Left renal pelvis (tissue), 4 donors: ENCODE measurements around the gene ANK3. TPM values are rescaled to one million over a fixed set of nuclear protein-coding genes. Genes with fewer than 3 reads are reported as not detected.

Source experiments
- DNase-seq, 4 donors: peaks; one replicate each; pipeline ENCODE4 v3.0.0-alpha.2; 2013; ENCODE audit warnings: low read depth in 4 of 4, low spot score in 3 of 4
- polyA plus RNA-seq, 4 donors: library from polyadenylated mRNA; unstranded; fragments of 120-200 nt; gene quantifications; one replicate each; pipeline ENCODE4 v1.2.1, GENCODE V29; 2013; ENCODE audit not compliant: insufficient read length in 4 of 4

ANK3 gene
- polyA plus RNA-seq, 4 donors, result 36.8 to 150 (median 136) TPM

DNA sequence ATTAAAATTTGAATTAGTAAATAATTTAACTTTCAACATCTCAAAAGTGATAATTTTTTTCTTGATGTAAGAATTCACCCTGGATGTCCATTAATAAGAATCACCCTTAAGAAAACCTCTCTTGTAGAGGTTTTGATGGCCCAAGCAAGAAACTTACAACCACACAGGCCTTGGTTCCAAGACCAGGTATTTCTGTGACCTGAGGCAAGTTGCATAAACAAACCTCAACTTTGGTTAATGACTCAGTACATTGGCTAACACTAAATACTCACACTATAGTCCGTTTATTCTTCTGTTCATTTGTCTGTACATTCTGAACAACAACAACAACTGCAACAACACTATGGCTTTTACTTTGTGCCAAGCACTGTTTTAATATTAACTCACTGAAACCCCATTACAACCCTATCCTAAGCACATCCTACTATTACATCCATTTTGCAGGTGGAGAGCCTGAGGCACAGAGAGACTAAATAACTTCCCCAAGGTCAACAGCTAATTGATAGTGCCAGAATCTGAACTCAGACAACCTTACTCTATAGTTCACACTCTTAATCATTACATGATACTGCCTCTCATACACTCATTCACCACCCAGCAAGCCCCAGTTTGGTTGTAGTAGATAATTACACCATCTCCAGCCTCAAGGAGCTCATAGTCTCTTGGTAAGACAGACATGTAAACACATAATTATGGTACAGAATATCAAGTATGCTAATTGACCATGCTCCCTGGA, 6.6 kb downstream of the ANK3 start:
- DNase-seq, result no peak

DNA sequence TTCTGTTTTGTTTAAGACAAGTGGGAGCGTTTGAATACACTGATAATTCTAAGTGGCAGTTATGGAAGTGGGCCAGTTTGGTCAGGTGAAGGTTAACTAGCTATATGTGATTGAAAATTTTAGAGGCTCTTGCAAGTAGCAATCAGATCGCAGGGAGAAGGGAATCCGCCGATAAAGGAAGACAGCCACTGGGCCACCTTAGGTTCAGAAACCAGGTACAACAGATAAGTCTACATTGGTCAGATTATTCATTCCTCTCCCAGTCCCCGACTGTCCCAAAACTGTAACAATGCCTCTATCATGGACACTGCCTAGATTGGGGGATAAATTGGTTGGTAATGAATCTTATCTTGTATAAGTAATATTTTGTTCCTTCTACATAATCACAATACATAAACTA, 8.9 kb downstream of the ANK3 start:
- no peak for DNase-seq

DNA sequence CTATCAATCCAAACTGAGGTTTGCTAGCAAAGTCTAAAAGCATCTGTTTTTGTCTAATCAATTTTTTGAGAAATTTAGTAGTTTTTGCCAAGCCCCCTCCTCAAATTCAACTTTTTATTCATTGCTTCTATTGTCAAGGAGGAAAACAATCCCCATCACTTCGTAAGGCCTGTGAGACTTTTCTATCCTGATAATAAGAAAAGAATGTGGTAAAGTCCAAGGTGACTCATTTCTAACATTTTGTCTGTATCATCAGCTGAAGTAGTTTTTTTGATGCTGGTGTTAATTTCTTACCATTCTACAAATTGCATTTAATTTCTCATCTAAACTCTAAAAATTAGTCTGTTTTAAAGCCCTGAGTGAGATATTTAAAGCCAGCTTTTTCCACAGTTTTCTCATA, 11.7 kb downstream of the ANK3 start:
- DNase-seq, result no peak

GRCh38 chr10:60377042-60377352, 12.7 kb downstream of the ANK3 start:
- no peak for DNase-seq

- DNase-seq, result no peak
Measured at GRCh38 chr10:60376221-60377041, 13.2 kb downstream of the ANK3 start.

GRCh38 chr10:60375293-60376004, 14.2 kb downstream of the ANK3 start:
- no peak for DNase-seq

GRCh38 chr10:60374836-60375235, 14.8 kb downstream of the ANK3 start:
- DNase-seq, result no peak

DNA sequence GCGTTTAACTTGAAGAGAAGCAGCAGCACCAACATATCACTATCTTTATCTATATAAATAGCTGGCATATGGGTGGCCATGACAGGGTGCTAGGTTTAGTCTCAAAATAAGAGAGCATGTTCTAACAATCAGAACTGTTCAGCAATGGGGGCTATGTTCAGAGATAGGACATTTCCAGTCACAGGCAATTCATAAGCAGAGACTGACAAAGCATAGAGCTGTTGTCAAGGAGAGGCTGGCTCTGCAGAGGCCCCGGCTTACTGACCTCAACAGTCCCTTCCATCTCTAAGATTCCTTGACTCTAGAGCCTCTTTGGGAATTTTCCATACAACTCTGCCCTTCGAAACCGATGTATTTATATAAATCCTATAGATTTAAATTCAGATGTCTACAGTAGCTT, 17.2 kb downstream of the ANK3 start:
- no peak for DNase-seq

DNA sequence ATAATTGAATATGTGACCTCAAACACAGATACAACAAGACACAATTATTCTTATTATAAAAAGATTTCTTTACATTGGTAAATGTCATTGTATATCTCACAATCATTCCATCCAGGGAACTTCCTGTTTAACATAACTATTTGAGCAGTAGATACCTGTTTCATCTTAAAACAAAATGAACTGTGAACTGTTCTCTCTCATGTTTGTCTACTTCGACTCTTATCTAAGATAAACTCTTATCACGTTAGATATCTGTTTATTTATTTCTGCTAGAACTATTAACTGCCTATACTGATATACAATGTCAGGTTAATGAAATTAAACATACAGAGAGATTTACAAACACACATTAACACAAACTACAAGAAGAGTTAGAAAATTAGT, 20.1 kb downstream of the ANK3 start:
- no peak for DNase-seq

DNA sequence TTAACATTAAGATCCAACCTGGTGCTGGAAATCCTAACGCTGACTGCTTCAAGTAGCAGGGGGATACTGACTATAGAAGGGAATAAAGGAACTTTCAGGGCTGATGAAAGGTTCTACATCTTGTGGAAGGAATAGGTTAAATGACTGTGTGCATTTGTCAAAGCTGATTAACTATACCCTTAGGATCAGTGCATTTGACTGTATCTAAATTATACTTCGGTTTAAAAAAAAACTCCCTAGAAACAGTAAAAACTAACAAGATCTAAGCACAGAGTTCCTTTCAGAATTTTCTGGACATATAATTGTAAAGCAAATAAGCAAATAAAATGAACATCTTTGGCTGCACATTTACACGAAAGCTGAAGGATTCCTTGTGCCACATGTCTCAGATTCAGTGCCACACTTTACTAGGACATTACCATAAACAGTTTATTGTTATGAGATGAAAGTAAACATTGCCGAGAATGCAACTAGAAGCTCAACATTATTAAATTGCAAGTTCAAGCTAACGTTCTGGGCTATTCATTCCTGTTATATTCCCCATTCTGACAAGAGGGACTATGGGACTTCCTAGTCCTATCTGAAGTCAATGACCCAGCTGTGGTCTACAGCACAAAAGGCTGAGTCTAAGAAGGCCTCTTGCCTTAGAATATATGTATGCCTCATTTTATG, 20.7 kb downstream of the ANK3 start:
- no peak for DNase-seq

GRCh38 chr10:60367901-60368300, 21.8 kb downstream of the ANK3 start:
- DNase-seq, result no peak

DNA sequence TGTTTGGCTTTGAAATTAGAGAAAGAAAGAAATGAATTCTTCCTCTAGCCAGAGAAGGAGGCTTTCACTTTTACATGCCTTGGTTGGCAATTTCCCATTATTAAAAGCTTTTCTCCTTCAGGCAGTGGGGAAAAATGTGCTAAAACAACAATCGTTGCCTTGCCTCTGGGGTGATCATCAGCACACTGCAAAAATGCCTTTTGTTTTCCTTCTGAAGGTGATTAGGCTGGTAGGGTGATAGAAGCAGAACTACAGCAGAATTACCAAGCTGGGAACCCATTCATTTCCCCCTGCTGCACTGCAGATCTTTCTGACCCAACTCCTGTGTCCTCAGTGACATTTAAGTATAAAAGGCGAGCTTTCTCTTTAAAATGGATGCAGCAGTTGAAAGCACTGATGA, 22.2 kb downstream of the ANK3 start:
- DNase-seq, result no peak

GRCh38 chr10:60367024-60367423, 22.7 kb downstream of the ANK3 start:
- no peak for DNase-seq

DNA sequence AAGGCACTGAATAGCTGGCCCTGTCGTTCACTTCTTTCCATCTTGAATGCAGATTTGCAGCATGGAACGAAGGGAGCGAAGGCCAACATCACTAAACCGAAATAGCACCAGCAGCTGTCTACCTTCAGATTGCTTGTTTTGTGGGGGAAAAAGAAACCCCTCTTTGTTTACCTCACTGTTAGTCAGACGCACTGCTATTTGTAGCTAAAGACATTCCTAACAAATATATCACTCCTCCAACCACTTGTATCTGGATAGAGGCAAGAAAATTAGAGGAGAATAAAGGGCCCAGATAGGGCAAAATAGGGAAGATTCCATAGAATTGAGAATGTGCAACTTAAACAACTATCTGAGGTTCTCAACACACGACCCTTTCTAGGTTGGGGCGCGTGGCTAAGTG, 26.5 kb downstream of the ANK3 start:
- no peak for DNase-seq

- DNase-seq, result no peak
Measured at GRCh38 chr10:60362461-60362860, 27.2 kb downstream of the ANK3 start.

GRCh38 chr10:60359066-60359465, 30.6 kb downstream of the ANK3 start:
- DNase-seq, result no peak

GRCh38 chr10:60358282-60358681, 31.4 kb downstream of the ANK3 start:
- no peak for DNase-seq

DNA sequence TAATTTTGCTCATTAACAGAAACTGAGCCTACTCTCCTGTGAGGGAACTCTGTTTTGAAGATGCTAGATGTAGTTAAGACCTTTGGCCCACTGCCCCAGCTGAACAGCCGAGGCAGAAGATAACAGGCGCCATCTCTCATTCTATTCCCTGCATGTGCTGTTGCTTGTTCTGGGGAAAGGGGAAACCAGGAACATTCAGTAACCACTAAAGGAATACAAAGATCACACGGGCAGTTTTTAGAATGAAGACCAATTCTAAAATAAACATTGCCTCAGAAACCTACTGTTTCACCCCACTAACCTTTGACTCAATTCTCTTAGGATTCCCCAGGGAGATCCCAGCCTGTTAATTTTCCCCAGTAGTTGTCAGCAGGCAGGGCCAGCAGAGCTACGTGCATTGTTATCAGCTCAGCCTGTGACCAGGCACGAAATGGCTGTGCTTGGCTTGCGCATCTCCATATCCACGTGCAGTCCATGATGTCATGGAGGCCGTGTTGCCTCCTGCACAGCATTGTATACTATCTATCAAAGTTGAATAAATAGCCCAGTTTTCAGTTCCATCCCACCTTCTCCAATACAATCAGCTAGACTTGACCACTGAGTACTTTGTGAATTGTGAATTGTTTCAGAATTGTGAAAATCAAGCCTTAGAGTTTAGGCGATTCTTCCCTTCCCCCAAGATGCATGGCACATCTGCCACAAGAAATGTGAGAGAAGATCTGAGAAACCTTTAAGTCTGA, 36.0 kb downstream of the ANK3 start:
- no peak for DNase-seq

DNA sequence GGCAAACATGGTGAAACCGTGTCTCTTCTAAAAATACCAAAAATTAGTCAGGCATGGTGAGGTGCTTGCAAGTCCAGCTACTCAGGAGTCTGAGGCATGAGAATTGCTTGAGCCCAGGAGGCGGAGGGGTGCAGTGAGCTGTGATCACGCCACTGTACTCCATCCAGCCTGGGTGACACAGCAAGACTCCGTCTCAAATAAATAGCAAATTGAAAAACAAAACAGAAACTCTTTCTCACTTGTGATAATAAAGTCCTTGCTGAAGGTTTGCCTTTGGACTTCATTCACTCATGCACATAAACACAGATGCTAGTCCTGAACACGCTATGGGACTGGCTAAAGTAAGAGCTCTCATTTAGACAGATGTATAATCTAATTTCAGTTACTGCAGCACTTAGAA, 37.6 kb downstream of the ANK3 start:
- DNase-seq, result no peak

- no peak for DNase-seq
Measured at GRCh38 chr10:60351191-60351853, 38.4 kb downstream of the ANK3 start.
